C4-2B (cell line): ENCODE data around the gene RASAL3.

ENCODE experiments used
- ZFX ChIP-seq: fragments of 450-650 bp; IDR thresholded peaks from 2 replicates; pipeline ENCODE4 v1.6.1; 2017
- TF ChIP-seq, protein P1 (sequence below): fragments of 450-650 bp; conservative IDR thresholded peaks from 2 replicates; pipeline ENCODE4 v1.5.1; 2017; ENCODE audit warnings: mild to moderate bottlenecking

DNA sequence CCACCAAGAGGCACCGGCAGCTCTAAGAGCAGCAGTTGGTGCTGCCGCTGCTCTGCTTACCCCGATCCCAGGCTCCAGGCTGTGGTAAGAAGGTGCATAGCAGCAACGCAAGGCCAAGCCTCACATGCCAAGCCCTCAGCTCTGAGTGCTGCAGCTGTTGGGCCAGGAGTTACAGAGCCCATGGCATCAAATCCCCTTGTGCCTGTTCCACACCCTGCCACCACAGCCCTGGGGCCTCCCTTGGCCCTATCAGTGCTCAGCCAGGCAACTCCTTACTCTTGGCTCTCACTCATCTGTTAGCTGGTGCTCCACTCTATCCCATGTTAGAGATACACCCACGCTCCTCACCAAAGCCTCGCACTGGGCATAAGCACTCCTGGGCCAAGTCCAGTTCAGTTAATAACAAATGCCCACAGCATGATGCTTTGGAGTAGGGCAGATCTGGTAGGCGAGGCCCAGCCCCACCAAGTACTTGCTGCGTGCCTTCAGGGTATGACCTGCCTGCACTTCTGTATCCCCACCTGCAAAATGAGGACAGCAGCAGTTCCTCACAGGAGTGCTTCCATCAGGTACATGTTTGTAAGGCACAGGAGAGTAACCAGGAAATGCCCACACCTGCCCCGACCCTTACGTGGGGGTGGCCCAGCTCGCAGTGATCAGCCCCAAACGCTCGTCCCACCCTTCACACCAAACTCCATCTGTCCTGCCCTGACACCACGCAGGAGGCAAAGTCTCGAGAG lies 61.8 kb downstream of the RASAL3 start:
- TF ChIP-seq, protein P1, sequence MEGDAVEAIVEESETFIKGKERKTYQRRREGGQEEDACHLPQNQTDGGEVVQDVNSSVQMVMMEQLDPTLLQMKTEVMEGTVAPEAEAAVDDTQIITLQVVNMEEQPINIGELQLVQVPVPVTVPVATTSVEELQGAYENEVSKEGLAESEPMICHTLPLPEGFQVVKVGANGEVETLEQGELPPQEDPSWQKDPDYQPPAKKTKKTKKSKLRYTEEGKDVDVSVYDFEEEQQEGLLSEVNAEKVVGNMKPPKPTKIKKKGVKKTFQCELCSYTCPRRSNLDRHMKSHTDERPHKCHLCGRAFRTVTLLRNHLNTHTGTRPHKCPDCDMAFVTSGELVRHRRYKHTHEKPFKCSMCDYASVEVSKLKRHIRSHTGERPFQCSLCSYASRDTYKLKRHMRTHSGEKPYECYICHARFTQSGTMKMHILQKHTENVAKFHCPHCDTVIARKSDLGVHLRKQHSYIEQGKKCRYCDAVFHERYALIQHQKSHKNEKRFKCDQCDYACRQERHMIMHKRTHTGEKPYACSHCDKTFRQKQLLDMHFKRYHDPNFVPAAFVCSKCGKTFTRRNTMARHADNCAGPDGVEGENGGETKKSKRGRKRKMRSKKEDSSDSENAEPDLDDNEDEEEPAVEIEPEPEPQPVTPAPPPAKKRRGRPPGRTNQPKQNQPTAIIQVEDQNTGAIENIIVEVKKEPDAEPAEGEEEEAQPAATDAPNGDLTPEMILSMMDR: no peak
- TF ChIP-seq ZFX: no peak
